ENCODE data around the gene MEF2A.

The MEF2A gene

GRCh38 chr15:99545605-99546004, 20.2 kb upstream of the MEF2A start:
- H3K79me2 ChIP-seq (ENCODE audit: insufficient read depth, low read length): no peaks in the 10 kb centered on the region
- H3F3A ChIP-seq (ENCODE audit: insufficient read depth, low read length): no peaks in the 10 kb centered on the region
- H3K4me3 ChIP-seq (ENCODE audit: low read depth, low read length, poor library complexity, severe bottlenecking): no peak overlapping the region
- H4K20me1 ChIP-seq (ENCODE audit: insufficient read depth, low read length): no peaks in the 10 kb centered on the region
- H3K27ac ChIP-seq (ENCODE audit: low read depth, low read length, poor library complexity, severe bottlenecking): no peak overlapping the region
- no peaks in the 10 kb centered on the region for H3K4me1 ChIP-seq (ENCODE audit: insufficient read depth, low read length, severe bottlenecking)
- no peak overlapping the region for H3K4me2 ChIP-seq (ENCODE audit: low read length)
- no peaks in the 10 kb centered on the region for H3K9me2 ChIP-seq (ENCODE audit: low read depth, low read length)
- no peaks in the 10 kb centered on the region for H3K9me3 ChIP-seq (ENCODE audit: low read length)
- H2AFZ ChIP-seq (ENCODE audit: low read length): no peak overlapping the region
- TF ChIP-seq EZH2 (IDR thresholded peaks at IDR 0.05; ENCODE audit: borderline replicate concordance, low read length) (no peak), CTCF (IDR thresholded peaks at IDR 0.05; ENCODE audit: low read length) (no peak)
- H3K27me3 ChIP-seq (ENCODE audit: insufficient read depth, low read length): no peaks in the 10 kb centered on the region; the same call in 1 of the 2 replicates
- H3K9ac ChIP-seq (ENCODE audit: low read length): no peak overlapping the region
- H3K36me3 ChIP-seq (ENCODE audit: insufficient read depth, low read length): no peaks in the 10 kb centered on the region

GRCh38 chr15:99546441-99547100, 19.2 kb upstream of the MEF2A start:
- Histone ChIP-seq H3K4me1 (ENCODE audit: insufficient read depth, low read length, severe bottlenecking) (peaks cover 2% of the 10 kb centered on the region), H3K4me3 (ENCODE audit: low read depth, low read length, poor library complexity, severe bottlenecking) (no peak overlapping the region), H3K9me2 (ENCODE audit: low read depth, low read length) (no peaks in the 10 kb centered on the region), H4K20me1 (ENCODE audit: insufficient read depth, low read length) (no peaks in the 10 kb centered on the region), H3K4me2 (ENCODE audit: low read length) (no peak overlapping the region), H2AFZ (ENCODE audit: low read length) (no peak overlapping the region), H3K27ac (ENCODE audit: low read depth, low read length, poor library complexity, severe bottlenecking) (no peak overlapping the region), H3K9ac (ENCODE audit: low read length) (no peak overlapping the region), H3F3A (ENCODE audit: insufficient read depth, low read length) (no peaks in the 10 kb centered on the region), H3K79me2 (ENCODE audit: insufficient read depth, low read length) (no peaks in the 10 kb centered on the region), H3K9me3 (ENCODE audit: low read length) (no peaks in the 10 kb centered on the region), H3K27me3 (ENCODE audit: insufficient read depth, low read length) (no peaks in the 10 kb centered on the region; the same call in 1 of the 2 replicates), H3K36me3 (ENCODE audit: insufficient read depth, low read length) (no peaks in the 10 kb centered on the region)
- TF ChIP-seq EZH2 (IDR thresholded peaks at IDR 0.05; ENCODE audit: borderline replicate concordance, low read length) (no peak), CTCF (IDR thresholded peaks at IDR 0.05; ENCODE audit: low read length) (no peak)

- no peak overlapping the region for H3K27ac ChIP-seq (ENCODE audit: low read depth, low read length, poor library complexity, severe bottlenecking)
- no peak overlapping the region for H3K4me2 ChIP-seq (ENCODE audit: low read length)
- no peaks in the 10 kb centered on the region; the same call in 1 of the 2 replicates for H3K27me3 ChIP-seq (ENCODE audit: insufficient read depth, low read length)
- no peaks in the 10 kb centered on the region for H3K9me2 ChIP-seq (ENCODE audit: low read depth, low read length)
- no peaks in the 10 kb centered on the region for H4K20me1 ChIP-seq (ENCODE audit: insufficient read depth, low read length)
- no peaks in the 10 kb centered on the region for H3K79me2 ChIP-seq (ENCODE audit: insufficient read depth, low read length)
- no peaks in the 10 kb centered on the region for H3K9me3 ChIP-seq (ENCODE audit: low read length)
- H3K4me3 ChIP-seq (ENCODE audit: low read depth, low read length, poor library complexity, severe bottlenecking): no peak overlapping the region
- no peaks in the 10 kb centered on the region for H3F3A ChIP-seq (ENCODE audit: insufficient read depth, low read length)
- peaks cover 8% of the 10 kb centered on the region for H3K4me1 ChIP-seq (ENCODE audit: insufficient read depth, low read length, severe bottlenecking)
- no peak overlapping the region for H3K9ac ChIP-seq (ENCODE audit: low read length)
- H2AFZ ChIP-seq (ENCODE audit: low read length): no peak overlapping the region
- TF ChIP-seq CTCF (IDR thresholded peaks at IDR 0.05; ENCODE audit: low read length): no peak
- TF ChIP-seq EZH2 (IDR thresholded peaks at IDR 0.05; ENCODE audit: borderline replicate concordance, low read length): no peak
- H3K36me3 ChIP-seq (ENCODE audit: insufficient read depth, low read length): no peaks in the 10 kb centered on the region
Observed at GRCh38 chr15:99547517-99547916, 18.3 kb upstream of the MEF2A start.

Measured in OCI-LY1 (cell line).